Sigmoid colon (tissue), 7 donors: ENCODE data around the gene JHY. TPM values are rescaled to one million over a fixed set of nuclear protein-coding genes. Genes with fewer than 3 reads are reported as not detected.

Source experiments
- DNase-seq: peaks from one replicate; pipeline ENCODE4 v3.0.0-alpha.2; 2019
- H3K27ac ChIP-seq, 4 donors: fragments of 200-600 bp; sonication (generic); one replicate each; pipeline ENCODE4 v1.5.1; 2016 to 2019; ENCODE audit warnings: mild to moderate bottlenecking in 1 of 4
- H3K27me3 ChIP-seq, 3 donors: fragments of 200-600 bp; sonication (generic); one replicate each; pipeline ENCODE4 v1.5.1; 2019; ENCODE audit warnings: mild to moderate bottlenecking in 1 of 3
- H3K36me3 ChIP-seq, 4 donors: fragments of 200-600 bp; sonication (generic); one replicate each; pipeline ENCODE4 v1.5.1; 2016 to 2019
- H3K4me1 ChIP-seq, 4 donors: fragments of 200-600 bp; sonication (generic); one replicate each; pipeline ENCODE4 v1.5.1; 2017 to 2019
- H3K4me3 ChIP-seq, 4 donors: fragments of 200-600 bp; sonication (generic); one replicate each; pipeline ENCODE4 v1.5.1; 2017 to 2019; ENCODE audit warnings: mild to moderate bottlenecking in 2 of 4, moderate library complexity in 1 of 4
- H3K9me3 ChIP-seq, 4 donors: fragments of 200-600 bp in 3 of 4; sonication (generic) in 3 of 4; one replicate each; pipeline versions ENCODE4 v1.5.1 to v1.6.1; 2013 to 2019
- EP300 ChIP-seq, 4 donors: sonication (generic); formaldehyde crosslinking; IDR thresholded peaks; one replicate each; pipeline ENCODE4 v1.6.1; 2017; ENCODE audit warnings: antibody characterized with exemption in 4 of 4
- POLR2A ChIP-seq, 2 donors: fragments of 450-650 bp; IDR thresholded peaks; one replicate each; pipeline ENCODE4 v1.6.1; 2016; ENCODE audit warnings: antibody characterized with exemption in 2 of 2, mild to moderate bottlenecking in 2 of 2, moderate library complexity in 2 of 2
- POLR2AphosphoS5 ChIP-seq, 4 donors: sonication (generic); formaldehyde crosslinking; IDR thresholded peaks; one replicate each; pipeline ENCODE4 v1.6.1; 2017; ENCODE audit warnings: antibody characterized with exemption in 4 of 4
- WGBS, 2 donors: extraction: QIAGEN DNeasy Blood & Tissue Kit; methylation state at CpG; one replicate each; pipeline ENCODE4 v1.1.7; 2013; 5-methylcytosine and 5-hydroxymethylcytosine counted together
- intact Hi-C: fragments of 100-400 bp; cut with DNase I; formaldehyde crosslinking; loops from one replicate; pipeline ENCODE4 v1.15.1; 2023
- polyA plus RNA-seq, 3 donors: library from polyadenylated mRNA; stranded (reverse); fragments of 200-250 nt; gene quantifications; one replicate each; pipeline ENCODE4 v1.2.3, GENCODE V29; 2013
- total RNA-seq, 4 donors: library from RNA; depleted of rRNA; stranded (reverse); fragments of >200 nt; gene quantifications; one replicate each; pipeline ENCODE4 v1.1.0, GENCODE V29; 2016
- TF ChIP-seq, protein P1 (sequence below), 4 experiments: fragments of 450-650 bp in 3 of 4; fragments of 200-600 bp in 1 of 4; IDR thresholded peaks; one replicate each; pipeline ENCODE4 v1.5.1; 2016 to 2019; ENCODE audit warnings: antibody characterized with exemption in 4 of 4, mild to moderate bottlenecking in 3 of 4, moderate library complexity in 2 of 4
- donor health status: healthy with polysubstance abuse.
- donor health status: Bipolar disorder and iron deficiency.
- donor health status: healthy.

JHY gene
- total and polyA plus RNA-seq, 7 donors: 0.46 to 8.9 (median 5.8) TPM

DNA sequence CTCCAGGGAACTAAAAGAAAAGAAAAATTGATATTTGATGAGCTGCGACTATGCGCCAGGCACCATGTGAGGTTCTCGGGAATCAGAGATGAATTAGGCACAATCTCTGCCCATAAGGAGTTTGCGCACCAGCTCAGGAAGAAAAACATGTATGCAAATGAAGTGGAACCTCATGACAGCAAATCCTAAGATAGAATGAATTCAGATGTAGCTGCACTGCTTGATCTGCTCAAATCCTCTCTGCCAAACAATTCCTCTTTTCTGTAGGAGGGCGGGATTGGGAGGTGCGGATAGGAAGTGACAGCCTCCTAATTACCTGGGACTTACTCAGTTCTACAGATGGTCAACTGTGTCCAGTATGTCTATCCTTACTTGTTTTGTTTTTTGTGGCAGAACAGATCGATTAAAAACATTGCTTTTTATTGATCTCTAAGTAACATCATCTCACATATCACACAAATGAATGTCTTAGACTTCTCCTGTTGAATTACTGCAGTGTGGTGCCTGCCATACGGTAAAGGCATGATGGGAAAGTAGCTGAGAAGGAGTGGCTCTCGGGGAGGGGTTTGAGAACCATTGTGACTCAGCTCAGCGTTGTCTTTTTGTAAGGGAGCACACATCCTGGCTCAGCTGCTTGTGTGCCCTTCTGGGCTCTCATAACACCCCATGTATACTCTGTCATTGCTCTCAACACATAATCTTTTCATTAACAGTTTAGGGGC, 30.3 kb upstream of the JHY start:
- no peaks in the 10 kb centered on the region for H3K9me3 ChIP-seq
- no peaks in the 10 kb centered on the region for H3K4me1 ChIP-seq
- intact Hi-C loops: loop anchor here (5.0 kb wide), 3 partner anchors 55 to 270 kb away; no protein-coding TSS in a partner anchor
- H3K27ac ChIP-seq: no peak overlapping the region
- 66 to 77% methylated on average over 10 of the region's 10 CpGs for WGBS, 2 donors
- TF ChIP-seq, protein P1, sequence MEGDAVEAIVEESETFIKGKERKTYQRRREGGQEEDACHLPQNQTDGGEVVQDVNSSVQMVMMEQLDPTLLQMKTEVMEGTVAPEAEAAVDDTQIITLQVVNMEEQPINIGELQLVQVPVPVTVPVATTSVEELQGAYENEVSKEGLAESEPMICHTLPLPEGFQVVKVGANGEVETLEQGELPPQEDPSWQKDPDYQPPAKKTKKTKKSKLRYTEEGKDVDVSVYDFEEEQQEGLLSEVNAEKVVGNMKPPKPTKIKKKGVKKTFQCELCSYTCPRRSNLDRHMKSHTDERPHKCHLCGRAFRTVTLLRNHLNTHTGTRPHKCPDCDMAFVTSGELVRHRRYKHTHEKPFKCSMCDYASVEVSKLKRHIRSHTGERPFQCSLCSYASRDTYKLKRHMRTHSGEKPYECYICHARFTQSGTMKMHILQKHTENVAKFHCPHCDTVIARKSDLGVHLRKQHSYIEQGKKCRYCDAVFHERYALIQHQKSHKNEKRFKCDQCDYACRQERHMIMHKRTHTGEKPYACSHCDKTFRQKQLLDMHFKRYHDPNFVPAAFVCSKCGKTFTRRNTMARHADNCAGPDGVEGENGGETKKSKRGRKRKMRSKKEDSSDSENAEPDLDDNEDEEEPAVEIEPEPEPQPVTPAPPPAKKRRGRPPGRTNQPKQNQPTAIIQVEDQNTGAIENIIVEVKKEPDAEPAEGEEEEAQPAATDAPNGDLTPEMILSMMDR (IDR thresholded peaks at IDR 0.05): no peak
- TF ChIP-seq EP300 (IDR thresholded peaks at IDR 0.05) (no peak), POLR2A (IDR thresholded peaks at IDR 0.05) (no peak), POLR2AphosphoS5 (IDR thresholded peaks at IDR 0.05) (no peak)
- no peaks in the 10 kb centered on the region for H3K36me3 ChIP-seq
- no peak overlapping the region for H3K4me3 ChIP-seq
- H3K27me3 ChIP-seq: peaks cover 0 to 9% (median 0%) of the 10 kb centered on the region in 3 donors
- no peak for DNase-seq

DNA sequence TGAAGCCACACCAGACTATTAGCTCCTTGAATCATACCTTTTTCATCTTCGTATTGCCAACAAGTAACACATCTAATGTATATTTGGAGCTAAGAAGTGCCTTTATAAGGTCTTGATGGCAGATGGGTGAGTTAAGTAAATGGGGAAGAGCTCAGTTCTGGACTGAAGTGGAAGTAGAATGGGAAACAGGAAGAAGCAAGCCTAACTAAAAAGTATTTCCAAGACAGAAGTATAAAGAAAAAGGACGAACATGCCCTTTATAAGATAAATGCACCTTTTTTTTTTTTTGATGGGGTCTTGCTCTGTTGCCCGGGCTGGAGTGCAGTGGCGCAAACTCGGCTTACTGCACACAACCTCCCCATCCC, 29.8 kb upstream of the JHY start:
- H3K27ac ChIP-seq: no peak overlapping the region
- WGBS, 2 donors: 91 to 94% methylated on average over 5 of the region's 5 CpGs
- H3K4me1 ChIP-seq: no peaks in the 10 kb centered on the region
- no peaks in the 10 kb centered on the region for H3K36me3 ChIP-seq
- peaks cover 0 to 9% (median 0%) of the 10 kb centered on the region in 3 donors for H3K27me3 ChIP-seq
- no peak for TF ChIP-seq POLR2AphosphoS5 (IDR thresholded peaks at IDR 0.05)
- no peak for TF ChIP-seq EP300 (IDR thresholded peaks at IDR 0.05)
- TF ChIP-seq, protein P1 (IDR thresholded peaks at IDR 0.05): no peak
- TF ChIP-seq POLR2A (IDR thresholded peaks at IDR 0.05): no peak
- H3K4me3 ChIP-seq: no peak overlapping the region
- no peak for DNase-seq
- no peaks in the 10 kb centered on the region for H3K9me3 ChIP-seq
- intact Hi-C loops: loop anchor here (5.0 kb wide), 3 partner anchors 55 to 270 kb away; no protein-coding TSS in a partner anchor

DNA sequence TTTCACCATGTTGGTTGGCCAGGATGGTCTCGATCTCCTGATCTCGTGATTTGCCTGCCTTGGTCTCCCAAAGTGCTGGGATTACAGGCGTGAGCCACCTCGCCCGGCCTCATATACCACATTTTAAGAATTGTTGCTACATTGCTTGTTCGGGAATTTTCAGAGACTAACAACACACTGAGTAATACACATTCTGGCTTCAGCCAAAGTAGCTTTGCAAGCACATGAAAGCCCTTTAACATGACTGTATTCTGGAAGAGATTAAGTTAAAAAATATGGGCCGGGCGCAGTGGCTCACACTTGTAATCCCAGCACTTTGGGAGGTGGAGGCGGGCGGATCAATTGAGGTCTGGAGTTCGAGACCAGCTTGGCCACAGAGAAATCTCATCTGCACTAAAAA, 29.3 kb upstream of the JHY start:
- no peak overlapping the region for H3K4me3 ChIP-seq
- no peaks in the 10 kb centered on the region for H3K4me1 ChIP-seq
- H3K36me3 ChIP-seq: no peaks in the 10 kb centered on the region
- peaks cover 0 to 9% (median 0%) of the 10 kb centered on the region in 3 donors for H3K27me3 ChIP-seq
- 92 to 94% methylated on average over 11 of the region's 11 CpGs for WGBS, 2 donors
- no peak for DNase-seq
- H3K9me3 ChIP-seq: no peaks in the 10 kb centered on the region
- TF ChIP-seq POLR2A (IDR thresholded peaks at IDR 0.05) (no peak), POLR2AphosphoS5 (IDR thresholded peaks at IDR 0.05) (no peak), EP300 (IDR thresholded peaks at IDR 0.05) (no peak)
- TF ChIP-seq, protein P1 (IDR thresholded peaks at IDR 0.05): no peak
- no peak overlapping the region for H3K27ac ChIP-seq
- intact Hi-C loops: loop anchor here (5.0 kb wide), 3 partner anchors 56 to 271 kb away; no protein-coding TSS in a partner anchor

DNA sequence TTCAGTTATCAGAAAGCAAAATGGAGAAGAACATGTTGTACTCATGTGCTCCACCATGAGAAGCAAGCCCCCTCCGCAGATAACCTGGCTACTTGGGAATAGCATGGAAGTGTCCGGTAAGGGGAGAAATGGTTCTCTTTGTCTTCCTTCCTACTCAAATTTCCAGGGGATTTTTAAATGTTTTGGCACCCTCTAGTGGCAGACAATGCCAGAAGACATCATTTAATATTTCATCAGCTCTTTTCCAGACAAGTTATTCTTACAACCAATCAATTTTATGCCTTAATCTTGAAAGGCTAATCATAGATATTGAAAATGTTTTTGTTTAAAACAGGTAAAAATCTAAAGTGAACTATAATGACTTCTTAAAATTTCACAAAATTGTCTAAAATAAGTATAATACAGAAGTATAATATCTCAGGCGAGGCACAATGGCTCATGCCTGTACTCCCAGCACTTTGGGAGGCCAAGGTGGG, 28.6 kb upstream of the JHY start:
- intact Hi-C loops: loop anchor here (5.0 kb wide), 3 partner anchors 57 to 272 kb away; no protein-coding TSS in a partner anchor
- Histone ChIP-seq H3K9me3 (no peaks in the 10 kb centered on the region), H3K27me3 (peaks cover 0 to 9% (median 0%) of the 10 kb centered on the region in 3 donors), H3K36me3 (no peaks in the 10 kb centered on the region), H3K4me1 (no peaks in the 10 kb centered on the region), H3K4me3 (no peak overlapping the region), H3K27ac (no peak overlapping the region)
- no peak for TF ChIP-seq EP300 (IDR thresholded peaks at IDR 0.05)
- TF ChIP-seq, protein P1 (IDR thresholded peaks at IDR 0.05): peak; percentile 3 to 59 (median 45)
- DNase-seq: no peak
- WGBS, 2 donors: 32 to 38% methylated on average over 3 of the region's 3 CpGs
